Thymus (tissue), 11 donors: ENCODE measurements around the gene CYP27B1. TPM values are rescaled to one million over a fixed set of nuclear protein-coding genes. Genes with fewer than 3 reads are reported as not detected.

ENCODE experiments used
- DNase-seq, 9 donors: peaks; one replicate each; pipeline ENCODE4 v3.0.0-alpha.2; 2013; ENCODE audit warnings: low spot score in 9 of 9, low read depth in 6 of 9, missing footprints in 1 of 9
- H3K27ac ChIP-seq, 2 donors: one replicate each; pipeline ENCODE4 v1.5.1; 2013; ENCODE audit warnings: control low read depth in 1 of 2, low read depth in 1 of 2, low read length in 1 of 2, mild to moderate bottlenecking in 1 of 2, moderate library complexity in 1 of 2
- H3K27me3 ChIP-seq, 2 donors: one replicate each; pipeline ENCODE4 v1.5.1; 2013; ENCODE audit warnings: low read length in 1 of 2; ENCODE audit not compliant: control insufficient read depth in 2 of 2, insufficient read depth in 1 of 2
- H3K36me3 ChIP-seq, 2 donors: one replicate each; pipeline ENCODE4 v1.5.1; 2013; ENCODE audit warnings: low read length in 1 of 2, mild to moderate bottlenecking in 1 of 2, moderate library complexity in 1 of 2; ENCODE audit not compliant: control insufficient read depth in 2 of 2, insufficient read depth in 2 of 2
- H3K4me1 ChIP-seq, 2 donors: one replicate each; pipeline ENCODE4 v1.5.1; 2013; ENCODE audit warnings: low read length in 2 of 2; ENCODE audit not compliant: control insufficient read depth in 2 of 2, insufficient read depth in 2 of 2
- H3K4me3 ChIP-seq, 2 donors: one replicate each; pipeline ENCODE4 v1.5.1; 2013; ENCODE audit warnings: low read length in 2 of 2, control low read depth in 1 of 2, mild to moderate bottlenecking in 1 of 2
- H3K9me3 ChIP-seq, 2 donors: one replicate each; pipeline ENCODE4 v1.5.1; 2013; ENCODE audit warnings: low read length in 1 of 2, mild to moderate bottlenecking in 1 of 2; ENCODE audit not compliant: control insufficient read depth in 2 of 2, insufficient read depth in 1 of 2
- WGBS: extraction: QIAGEN DNeasy Blood & Tissue Kit; methylation state at CpG from one replicate; pipeline ENCODE4 v1.1.7; 2013; 5-methylcytosine and 5-hydroxymethylcytosine counted together
- polyA plus RNA-seq: library from polyadenylated mRNA; stranded (reverse); fragments of 200-250 nt; gene quantifications from one replicate; pipeline ENCODE4 v1.2.3, GENCODE V29; 2013
- total RNA-seq: library from RNA; stranded (reverse); fragments of 120-200 nt; gene quantifications from one replicate; pipeline ENCODE4 v1.2.4, GENCODE V29; 2013
- donor health status: healthy.

Gene CYP27B1
- total and polyA plus RNA-seq, 2 donors = 0.42 to 0.82 TPM

GRCh38 chr12:57810450-57810849, 43.6 kb upstream of the CYP27B1 start:
- peaks cover 12 to 25% of the 10 kb centered on the region in 2 donors for H3K36me3 ChIP-seq
- no peak overlapping the region for H3K27ac ChIP-seq
- H3K4me3 ChIP-seq = no peak overlapping the region
- WGBS = 94% methylated on average over 5 of the region's 5 CpGs
- H3K27me3 ChIP-seq = no peaks in the 10 kb centered on the region
- no peaks in the 10 kb centered on the region for H3K9me3 ChIP-seq
- no peaks in the 10 kb centered on the region for H3K4me1 ChIP-seq
- no peak for DNase-seq

- no peak for DNase-seq
- Histone ChIP-seq H3K27me3 (no peaks in the 10 kb centered on the region), H3K9me3 (no peaks in the 10 kb centered on the region), H3K4me3 (no peak overlapping the region), H3K36me3 (peaks cover 10 to 25% of the 10 kb centered on the region in 2 donors), H3K4me1 (no peaks in the 10 kb centered on the region), H3K27ac (no peak overlapping the region)
- WGBS = 98% methylated on average over 3 of the region's 3 CpGs
Measured at GRCh38 chr12:57809425-57809824, 42.5 kb upstream of the CYP27B1 start.

- no peak overlapping the region for H3K27ac ChIP-seq
- no peak overlapping the region for H3K4me3 ChIP-seq
- DNase-seq = no peak
- H3K36me3 ChIP-seq = peaks cover 10 to 28% of the 10 kb centered on the region in 2 donors
- no peaks in the 10 kb centered on the region for H3K27me3 ChIP-seq
- no peaks in the 10 kb centered on the region for H3K4me1 ChIP-seq
- no peaks in the 10 kb centered on the region for H3K9me3 ChIP-seq
- WGBS = 97% methylated on average over 5 of the region's 5 CpGs
Measured at GRCh38 chr12:57808351-57808750, 41.5 kb upstream of the CYP27B1 start.

GRCh38 chr12:57807285-57807684, 40.4 kb upstream of the CYP27B1 start:
- no peak overlapping the region for H3K27ac ChIP-seq
- no peaks in the 10 kb centered on the region for H3K4me1 ChIP-seq
- H3K36me3 ChIP-seq = peaks cover 14 to 39% of the 10 kb centered on the region in 2 donors
- H3K4me3 ChIP-seq = no peak overlapping the region
- no peaks in the 10 kb centered on the region for H3K27me3 ChIP-seq
- no peak for DNase-seq
- 96% methylated on average over 9 of the region's 9 CpGs for WGBS
- H3K9me3 ChIP-seq = no peaks in the 10 kb centered on the region

- DNase-seq = no peak
- no peaks in the 10 kb centered on the region for H3K9me3 ChIP-seq
- no peaks in the 10 kb centered on the region for H3K4me1 ChIP-seq
- no peaks in the 10 kb centered on the region for H3K27me3 ChIP-seq
- no peak overlapping the region for H3K27ac ChIP-seq
- 98% methylated on average over 3 of the region's 3 CpGs for WGBS
- H3K4me3 ChIP-seq = no peak overlapping the region
- H3K36me3 ChIP-seq = peaks cover 14 to 43% of the 10 kb centered on the region in 2 donors
Measured at GRCh38 chr12:57806677-57807076, 39.8 kb upstream of the CYP27B1 start.

GRCh38 chr12:57803319-57803893, 36.5 kb upstream of the CYP27B1 start:
- Histone ChIP-seq H3K4me1 (no peaks in the 10 kb centered on the region), H3K27me3 (no peaks in the 10 kb centered on the region), H3K36me3 (peaks cover 11 to 52% of the 10 kb centered on the region in 2 donors), H3K4me3 (no peak overlapping the region), H3K9me3 (no peaks in the 10 kb centered on the region), H3K27ac (no peak overlapping the region)
- 84% methylated on average over 9 of the region's 9 CpGs for WGBS
- peak in 2 of 9 donors; percentile 22 to 43 for DNase-seq

GRCh38 chr12:57802607-57803006, 35.7 kb upstream of the CYP27B1 start:
- no peaks in the 10 kb centered on the region for H3K9me3 ChIP-seq
- peaks cover 9 to 50% of the 10 kb centered on the region in 2 donors for H3K36me3 ChIP-seq

GRCh38 chr12:57800965-57801364, 34.1 kb upstream of the CYP27B1 start:
- Histone ChIP-seq H3K4me1 (no peaks in the 10 kb centered on the region), H3K4me3 (no peak overlapping the region), H3K27ac (no peak overlapping the region), H3K36me3 (peaks cover 14 to 58% of the 10 kb centered on the region in 2 donors), H3K27me3 (no peaks in the 10 kb centered on the region), H3K9me3 (no peaks in the 10 kb centered on the region)
- DNase-seq = no peak
- WGBS = 98% methylated on average over 3 of the region's 3 CpGs

More at GRCh38 chr12:57802607-57803006, 35.7 kb upstream of the CYP27B1 start:
- H3K27ac ChIP-seq = no peak overlapping the region
- no peaks in the 10 kb centered on the region for H3K4me1 ChIP-seq
- no peak overlapping the region for H3K4me3 ChIP-seq
- H3K27me3 ChIP-seq = no peaks in the 10 kb centered on the region
- no peak for DNase-seq
- 99% methylated on average over 1 of the region's 1 CpG for WGBS

- peaks cover 30 to 68% of the 10 kb centered on the region in 2 donors for H3K36me3 ChIP-seq
- no peaks in the 10 kb centered on the region for H3K4me1 ChIP-seq
- no peaks in the 10 kb centered on the region for H3K27me3 ChIP-seq
- no peak overlapping the region for H3K27ac ChIP-seq
- no peak overlapping the region for H3K4me3 ChIP-seq
- no peak for DNase-seq
- H3K9me3 ChIP-seq = no peaks in the 10 kb centered on the region
- WGBS = 100% methylated on average over 1 of the region's 1 CpG
Measured at GRCh38 chr12:57797933-57798332, 31.1 kb upstream of the CYP27B1 start.
